PFSK-1 (cell line): ENCODE results near the gene TET3.

Source experiments
- POLR2AphosphoS5 ChIP-seq: IDR thresholded peaks from 2 replicates; pipeline ENCODE4 v1.6.1; 2012; ENCODE audit warnings: low read depth, mild to moderate bottlenecking, control low read depth, low read length, moderate library complexity
- REST ChIP-seq, 2 experiments: IDR thresholded peaks; 2 replicates each; pipeline versions ENCODE4 v1.6.1 to v1.8.0; 2011 to 2012; ENCODE audit warnings: low read depth in 2 of 2, low read length in 2 of 2, control low read depth in 1 of 2, inconsistent platforms in 1 of 2, mild to moderate bottlenecking in 1 of 2, moderate library complexity in 1 of 2; ENCODE audit not compliant: insufficient read depth in 1 of 2
- SIN3A ChIP-seq: IDR thresholded peaks from 2 replicates; pipeline ENCODE4 v1.6.1; 2012; ENCODE audit warnings: mild to moderate bottlenecking, low read length, moderate library complexity, borderline replicate concordance; ENCODE audit not compliant: insufficient read depth
- TAF1 ChIP-seq: IDR thresholded peaks from 2 replicates; pipeline ENCODE4 v1.6.1; 2012; ENCODE audit warnings: low read length, control low read depth, borderline replicate concordance; ENCODE audit not compliant: insufficient read depth

- TF ChIP-seq TAF1 (no peak), POLR2AphosphoS5 (no peak), SIN3A (no peak), REST (IDR thresholded peaks at IDR 0.05; ENCODE audit: insufficient read depth in 1 of 2, low read depth in 2 of 2, low read length in 2 of 2) (no peak)
Observed at GRCh38 chr2:74001121-74001520, 16.4 kb downstream of the TET3 start.
